HEK293T (cell line): ENCODE results near the gene GORASP1.

Experiments
- CTCF ChIA-PET: fragments of 350-600 bp; formaldehyde crosslinking; extraction: SDS; loops from one replicate; lab custom pipeline; 2021; ENCODE audit warnings: antibody characterized with exemption, inconsistent platforms; lab: Yijun Ruan, JAX
- POLR2A ChIA-PET: fragments of 350-600 bp; formaldehyde crosslinking; extraction: SDS; loops from one replicate; lab custom pipeline; 2020; ENCODE audit warnings: antibody characterized with exemption, inconsistent platforms; lab: Yijun Ruan, JAX
- DNase-seq: peaks from one replicate; pipeline ENCODE4 v3.0.0; 2012; ENCODE audit warnings: mixed read lengths; ENCODE audit errors: extremely low spot score
- ARNT ChIP-seq: fragments of 450-650 bp; IDR thresholded peaks from 2 replicates; pipeline ENCODE4 v1.6.1; 2017; ENCODE audit warnings: mild to moderate bottlenecking
- BHLHE40 ChIP-seq: fragments of 450-650 bp; IDR thresholded peaks from 2 replicates; pipeline ENCODE4 v1.6.1; 2016; ENCODE audit warnings: mild to moderate bottlenecking, moderate library complexity, borderline replicate concordance
- CTBP1 ChIP-seq: fragments of 450-650 bp; IDR thresholded peaks from 2 replicates; pipeline ENCODE4 v1.6.1; 2016; ENCODE audit warnings: borderline replicate concordance
- ELF4 ChIP-seq: fragments of 450-650 bp; IDR thresholded peaks from 2 replicates; pipeline ENCODE4 v1.6.1; 2017; ENCODE audit warnings: antibody characterized with exemption
- FOXA1 ChIP-seq: fragments of 450-650 bp; IDR thresholded peaks from 2 replicates; pipeline ENCODE4 v1.6.1; 2016; ENCODE audit warnings: mild to moderate bottlenecking
- FOXK2 ChIP-seq: fragments of 450-650 bp; IDR thresholded peaks from 2 replicates; pipeline ENCODE4 v1.6.1; 2016; ENCODE audit warnings: mild to moderate bottlenecking
- FOXM1 ChIP-seq: fragments of 450-650 bp; IDR thresholded peaks from 2 replicates; pipeline ENCODE4 v1.6.1; 2017; ENCODE audit warnings: mild to moderate bottlenecking, borderline replicate concordance
- HDGF ChIP-seq: fragments of 450-650 bp; IDR thresholded peaks from 2 replicates; pipeline ENCODE4 v1.6.1; 2017; ENCODE audit warnings: antibody characterized with exemption, borderline replicate concordance
- L3MBTL2 ChIP-seq: fragments of 450-650 bp; conservative IDR thresholded peaks from 2 replicates; pipeline ENCODE4 v1.6.1; 2016; ENCODE audit warnings: mild to moderate bottlenecking
- LEF1 ChIP-seq: fragments of 450-650 bp; IDR thresholded peaks from 2 replicates; pipeline ENCODE4 v1.6.1; 2017; ENCODE audit warnings: mild to moderate bottlenecking, borderline replicate concordance
- NFRKB ChIP-seq: fragments of 450-650 bp; IDR thresholded peaks from 2 replicates; pipeline ENCODE4 v1.6.1; 2016; ENCODE audit warnings: mild to moderate bottlenecking, moderate library complexity
- PKNOX1 ChIP-seq: fragments of 450-650 bp; IDR thresholded peaks from 2 replicates; pipeline ENCODE4 v1.6.1; 2016
- SP1 ChIP-seq: fragments of 450-650 bp; IDR thresholded peaks from 2 replicates; pipeline ENCODE4 v1.6.1; 2017
- SUZ12 ChIP-seq: fragments of 450-650 bp; IDR thresholded peaks from 2 replicates; pipeline ENCODE4 v1.6.1; 2016; ENCODE audit warnings: mild to moderate bottlenecking
- TARDBP ChIP-seq: fragments of 450-650 bp; IDR thresholded peaks from 2 replicates; pipeline ENCODE4 v1.6.1; 2016
- ZNF384 ChIP-seq: fragments of 450-650 bp; IDR thresholded peaks from 2 replicates; pipeline ENCODE4 v1.6.1; 2016

Gene GORASP1

GRCh38 chr3:39125841-39126500 lies 18.5 kb upstream of the GORASP1 start:
- ChIA-PET POLR2A (no interaction called here), CTCF (interaction anchor here (1.0 to 4.1 kb wide), 12 partner anchors 10 to 166 kb away, joined by 3 to 39 read pairs (median 4); partner anchors contain the start of gene XIRP1)
- TF ChIP-seq BHLHE40 (no peak), CTBP1 (no peak)
- DNase-seq = no peak

DNA sequence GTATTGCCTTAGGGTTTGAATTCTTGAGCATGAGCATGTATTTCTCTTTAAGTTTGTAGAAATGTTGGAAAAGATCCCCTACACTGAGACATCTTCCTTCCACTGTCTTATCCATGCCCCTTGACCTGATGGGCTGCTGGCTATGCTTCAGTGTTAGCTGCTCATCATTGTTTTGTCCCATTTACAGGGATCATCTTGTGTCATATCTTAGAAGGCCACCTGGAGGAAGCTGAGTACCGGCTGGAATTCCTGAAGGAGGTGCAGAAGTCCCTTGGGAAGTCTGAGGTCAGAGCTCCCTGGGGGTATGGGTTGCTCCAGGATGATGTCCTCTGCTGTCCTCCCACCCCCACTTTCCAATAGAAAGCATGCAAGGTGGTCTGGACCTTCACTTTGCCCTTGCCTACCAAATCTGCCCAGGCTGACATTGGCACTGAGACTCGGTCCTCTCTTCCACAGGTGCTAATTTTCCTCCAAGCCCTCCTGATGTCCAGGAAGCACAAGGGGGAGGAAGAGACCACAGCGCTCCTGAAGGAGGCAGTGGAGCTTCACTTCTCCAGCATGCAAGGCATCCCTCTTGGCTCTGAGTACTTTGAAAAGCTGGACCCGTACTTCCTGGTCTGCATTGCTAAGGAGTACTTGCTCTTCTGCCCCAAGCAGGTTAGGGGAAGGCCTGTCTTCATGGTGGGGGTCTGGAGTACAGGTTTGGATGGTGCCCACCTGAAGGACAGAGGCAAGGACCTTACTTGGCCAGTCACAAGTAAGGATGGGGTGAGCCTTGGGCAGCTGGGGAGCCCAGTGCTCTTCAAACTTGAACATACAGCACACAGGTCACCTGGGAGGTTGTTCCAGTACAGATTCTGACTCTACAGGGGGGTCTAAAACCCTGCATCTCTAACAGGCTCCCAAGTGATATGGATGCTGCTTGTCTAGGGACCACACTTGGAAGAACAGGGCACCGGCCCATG lies 17.7 kb upstream of the GORASP1 start:
- TF ChIP-seq CTBP1 = no peak
- no peak for TF ChIP-seq TARDBP
- TF ChIP-seq FOXA1 = no peak
- no peak for TF ChIP-seq FOXK2
- TF ChIP-seq HDGF = no peak
- no peak for TF ChIP-seq SUZ12
- TF ChIP-seq ZNF384 = no peak
- no peak for TF ChIP-seq LEF1
- TF ChIP-seq ARNT = no peak
- TF ChIP-seq ELF4 = no peak
- no peak for TF ChIP-seq SP1
- no peak for TF ChIP-seq L3MBTL2
- no peak for TF ChIP-seq PKNOX1
- TF ChIP-seq BHLHE40 = no peak
- TF ChIP-seq NFRKB = no peak
- no peak for TF ChIP-seq FOXM1
- no peak for DNase-seq
- ChIA-PET POLR2A (no interaction called here), CTCF (interaction anchor here (0.6 to 4.1 kb wide), 5 partner anchors 25 to 167 kb away, joined by 3 to 39 read pairs (median 7); no protein-coding TSS in a partner anchor)

DNA sequence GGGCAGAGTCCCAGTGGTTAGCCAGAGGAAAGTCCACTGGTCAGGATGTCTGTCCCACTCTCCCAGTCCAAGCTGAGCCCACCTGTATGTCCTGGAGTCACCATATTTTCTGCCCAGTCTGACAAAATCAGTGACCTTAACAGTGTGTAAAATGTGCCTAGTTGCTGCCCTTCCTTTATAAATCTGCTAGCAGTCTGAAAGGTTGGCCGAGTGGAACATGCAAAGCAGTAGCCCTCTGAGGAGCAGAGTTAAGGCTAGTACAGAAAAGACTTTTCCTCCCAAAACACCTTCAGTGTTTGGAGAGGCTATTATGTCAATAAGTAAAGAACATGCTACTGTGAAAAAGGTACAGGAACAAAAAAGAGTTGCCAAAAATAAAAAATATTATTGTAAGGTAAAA lies 15.4 kb upstream of the GORASP1 start:
- CTCF ChIA-PET = no interaction called here
- DNase-seq = no peak
- TF ChIP-seq CTBP1 (no peak), FOXK2 (no peak), HDGF (no peak), SUZ12 (no peak), LEF1 (no peak), FOXM1 (no peak), L3MBTL2 (no peak), PKNOX1 (no peak), TARDBP (no peak), BHLHE40 (no peak), SP1 (no peak), ZNF384 (no peak), FOXA1 (no peak)

DNA sequence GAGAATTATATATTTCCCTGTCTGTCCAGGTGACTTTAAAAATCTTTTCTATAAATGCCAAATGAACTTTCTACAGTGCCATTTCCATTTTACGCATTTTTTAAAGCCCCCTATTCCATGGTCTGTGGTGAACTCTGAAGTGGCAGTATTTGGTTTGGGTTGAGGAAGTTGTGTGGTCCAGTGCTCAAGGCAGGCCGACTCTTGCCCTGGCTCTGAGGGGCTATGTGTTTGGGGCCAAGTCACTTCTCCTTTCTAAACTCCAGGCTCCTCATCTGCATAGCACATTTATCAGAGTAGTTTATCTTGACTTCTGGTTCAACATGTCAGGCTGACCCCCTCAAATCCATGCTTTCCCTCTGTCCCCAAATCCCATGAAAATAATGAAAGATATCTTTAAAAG lies 14.2 kb upstream of the GORASP1 start:
- DNase-seq = no peak
- CTCF ChIA-PET = no interaction called here
- POLR2A ChIA-PET = no interaction called here
- TF ChIP-seq NFRKB = no peak
- no peak for TF ChIP-seq SP1
- TF ChIP-seq ELF4 = no peak
- TF ChIP-seq FOXM1 = no peak
- no peak for TF ChIP-seq PKNOX1
- no peak for TF ChIP-seq LEF1
- TF ChIP-seq TARDBP = no peak
- no peak for TF ChIP-seq L3MBTL2
- no peak for TF ChIP-seq CTBP1

More for the DNA sequence above, 15.4 kb upstream of the GORASP1 start:
- POLR2A ChIA-PET = no interaction called here

- ChIA-PET CTCF (interaction anchor here (2.1 to 2.6 kb wide), 2 partner anchors 169 to 173 kb away, joined by 6 to 8 read pairs; no protein-coding TSS in a partner anchor), POLR2A (no interaction called here)
- no peak for TF ChIP-seq SUZ12
- no peak for TF ChIP-seq CTBP1
- no peak for TF ChIP-seq FOXM1
- no peak for TF ChIP-seq ZNF384
- no peak for TF ChIP-seq LEF1
- no peak for TF ChIP-seq L3MBTL2
- TF ChIP-seq PKNOX1 = no peak
- TF ChIP-seq FOXK2 = no peak
- TF ChIP-seq ARNT = no peak
- no peak for TF ChIP-seq FOXA1
- TF ChIP-seq BHLHE40 = no peak
- no peak for DNase-seq
These were observed 11.7 kb upstream of the GORASP1 start for GRCh38 chr3:39118931-39119660.
